ENCODE data around the gene CISH.
A peak's percentile ranks its signal among the peaks of the same experiment; 100 is the strongest.

DNA sequence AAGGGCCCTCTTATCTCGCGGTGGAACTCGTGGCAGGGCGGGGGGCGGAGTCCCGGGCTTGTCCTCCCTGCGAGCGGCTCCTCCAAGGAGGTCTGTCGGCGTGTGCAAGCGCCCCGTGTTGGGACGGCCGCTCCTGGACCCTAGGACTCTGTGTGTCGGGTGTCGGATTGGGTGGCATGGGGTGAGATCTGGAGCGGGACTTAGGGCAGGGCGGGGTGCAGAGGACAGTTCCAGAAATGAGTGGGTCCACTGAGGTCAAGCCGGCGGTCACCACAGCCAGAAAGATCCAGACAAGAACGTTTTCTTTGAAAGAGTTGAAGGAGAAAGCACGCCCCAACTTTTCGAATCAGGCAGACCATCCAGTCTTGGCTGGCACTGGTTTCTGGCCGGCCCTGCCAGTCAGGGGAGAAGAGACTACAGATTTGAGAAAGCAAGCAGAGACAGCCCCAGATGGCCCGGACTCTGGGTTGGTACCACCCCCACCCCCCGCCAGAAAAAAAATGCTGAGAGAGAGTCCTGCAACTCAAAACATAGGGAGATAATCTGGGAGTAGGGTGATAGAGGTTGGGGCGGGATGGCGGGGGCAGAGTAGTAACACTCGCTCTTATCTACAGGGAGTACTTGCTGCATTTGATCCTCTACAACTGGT is 784 bp upstream of the CISH start:
- TF ChIP-seq POLR2A (IDR thresholded peaks at IDR 0.05) = peak in 1 of 2 donors; percentile 50
- TF ChIP-seq, protein P1, sequence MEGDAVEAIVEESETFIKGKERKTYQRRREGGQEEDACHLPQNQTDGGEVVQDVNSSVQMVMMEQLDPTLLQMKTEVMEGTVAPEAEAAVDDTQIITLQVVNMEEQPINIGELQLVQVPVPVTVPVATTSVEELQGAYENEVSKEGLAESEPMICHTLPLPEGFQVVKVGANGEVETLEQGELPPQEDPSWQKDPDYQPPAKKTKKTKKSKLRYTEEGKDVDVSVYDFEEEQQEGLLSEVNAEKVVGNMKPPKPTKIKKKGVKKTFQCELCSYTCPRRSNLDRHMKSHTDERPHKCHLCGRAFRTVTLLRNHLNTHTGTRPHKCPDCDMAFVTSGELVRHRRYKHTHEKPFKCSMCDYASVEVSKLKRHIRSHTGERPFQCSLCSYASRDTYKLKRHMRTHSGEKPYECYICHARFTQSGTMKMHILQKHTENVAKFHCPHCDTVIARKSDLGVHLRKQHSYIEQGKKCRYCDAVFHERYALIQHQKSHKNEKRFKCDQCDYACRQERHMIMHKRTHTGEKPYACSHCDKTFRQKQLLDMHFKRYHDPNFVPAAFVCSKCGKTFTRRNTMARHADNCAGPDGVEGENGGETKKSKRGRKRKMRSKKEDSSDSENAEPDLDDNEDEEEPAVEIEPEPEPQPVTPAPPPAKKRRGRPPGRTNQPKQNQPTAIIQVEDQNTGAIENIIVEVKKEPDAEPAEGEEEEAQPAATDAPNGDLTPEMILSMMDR (IDR thresholded peaks at IDR 0.05 in 4 of 5, conservative IDR thresholded peaks at IDR 0.05 in 1 of 5) = no peak
